ENCODE measurements around the gene GGCT.

GRCh38 chr7:30473903-30474302, 30.7 kb downstream of the GGCT start:
- TF ChIP-seq EZH2 (IDR thresholded peaks at IDR 0.05; ENCODE audit: low read depth, low read length, severe bottlenecking) = no peak
- TF ChIP-seq BCL11A (IDR thresholded peaks at IDR 0.05; ENCODE audit: low read depth in 2 of 2, low read length in 2 of 2) = no peak
- TF ChIP-seq YY1 (IDR thresholded peaks at IDR 0.05; ENCODE audit: low read depth, low read length) = no peak
- no peak for TF ChIP-seq CREB1 (IDR thresholded peaks at IDR 0.05)
- TF ChIP-seq POLR2AphosphoS5 (IDR thresholded peaks at IDR 0.05; ENCODE audit: low read depth, low read length) = no peak
- no peak for TF ChIP-seq ATF3 (IDR thresholded peaks at IDR 0.05; ENCODE audit: insufficient read depth, low read depth, low read length)

Data from H1 (cell line).